Astrocyte of the hippocampus (primary cell): ENCODE data around the gene SMU1.
"Not testable (repeated sequence)": the region's sequence is repeated elsewhere in the genome, so short reads cannot be mapped to it uniquely, and the experiment has no call there.

Experiments used
- DNase-seq: peaks from one replicate; pipeline ENCODE4 v3.0.0; 2011; ENCODE audit warnings: low read depth, low spot score

SMU1 gene

GRCh38 chr9:33013962-33014664 lies 62.4 kb downstream of the SMU1 start:
- DNase-seq: no peak

- DNase-seq: no peak
Measured at GRCh38 chr9:33012328-33013069, 64.0 kb downstream of the SMU1 start.

GRCh38 chr9:33011831-33012230 lies 64.6 kb downstream of the SMU1 start:
- DNase-seq: no peak

- no peak for DNase-seq
Measured at GRCh38 chr9:33007755-33008154, 68.7 kb downstream of the SMU1 start.

- DNase-seq: not testable (repeated sequence)
Measured at GRCh38 chr9:33005335-33005734, 71.1 kb downstream of the SMU1 start.

- peak; percentile 20 for DNase-seq
Measured at GRCh38 chr9:33000682-33001055, 75.8 kb downstream of the SMU1 start.

GRCh38 chr9:32992595-32993238 lies 83.8 kb downstream of the SMU1 start:
- no peak for DNase-seq

- DNase-seq: peak; percentile 14
Measured at GRCh38 chr9:32991897-32992594, 84.4 kb downstream of the SMU1 start.
